HG02973 (cell line): ENCODE results near the gene ALMS1.
A peak's percentile ranks its signal among the peaks of the same experiment; 100 is the strongest.
"Not testable (repeated sequence)": the region's sequence is repeated elsewhere in the genome, so short reads cannot be mapped to it uniquely, and the experiment has no call there.

Experiments
- ATAC-seq: cut with Tn5 transposase; IDR thresholded peaks from one replicate; pipeline ENCODE4 v1.9.1; 2021; ENCODE audit warnings: moderate library complexity; ENCODE audit not compliant: unreplicated experiment

The ALMS1 gene, protein sequence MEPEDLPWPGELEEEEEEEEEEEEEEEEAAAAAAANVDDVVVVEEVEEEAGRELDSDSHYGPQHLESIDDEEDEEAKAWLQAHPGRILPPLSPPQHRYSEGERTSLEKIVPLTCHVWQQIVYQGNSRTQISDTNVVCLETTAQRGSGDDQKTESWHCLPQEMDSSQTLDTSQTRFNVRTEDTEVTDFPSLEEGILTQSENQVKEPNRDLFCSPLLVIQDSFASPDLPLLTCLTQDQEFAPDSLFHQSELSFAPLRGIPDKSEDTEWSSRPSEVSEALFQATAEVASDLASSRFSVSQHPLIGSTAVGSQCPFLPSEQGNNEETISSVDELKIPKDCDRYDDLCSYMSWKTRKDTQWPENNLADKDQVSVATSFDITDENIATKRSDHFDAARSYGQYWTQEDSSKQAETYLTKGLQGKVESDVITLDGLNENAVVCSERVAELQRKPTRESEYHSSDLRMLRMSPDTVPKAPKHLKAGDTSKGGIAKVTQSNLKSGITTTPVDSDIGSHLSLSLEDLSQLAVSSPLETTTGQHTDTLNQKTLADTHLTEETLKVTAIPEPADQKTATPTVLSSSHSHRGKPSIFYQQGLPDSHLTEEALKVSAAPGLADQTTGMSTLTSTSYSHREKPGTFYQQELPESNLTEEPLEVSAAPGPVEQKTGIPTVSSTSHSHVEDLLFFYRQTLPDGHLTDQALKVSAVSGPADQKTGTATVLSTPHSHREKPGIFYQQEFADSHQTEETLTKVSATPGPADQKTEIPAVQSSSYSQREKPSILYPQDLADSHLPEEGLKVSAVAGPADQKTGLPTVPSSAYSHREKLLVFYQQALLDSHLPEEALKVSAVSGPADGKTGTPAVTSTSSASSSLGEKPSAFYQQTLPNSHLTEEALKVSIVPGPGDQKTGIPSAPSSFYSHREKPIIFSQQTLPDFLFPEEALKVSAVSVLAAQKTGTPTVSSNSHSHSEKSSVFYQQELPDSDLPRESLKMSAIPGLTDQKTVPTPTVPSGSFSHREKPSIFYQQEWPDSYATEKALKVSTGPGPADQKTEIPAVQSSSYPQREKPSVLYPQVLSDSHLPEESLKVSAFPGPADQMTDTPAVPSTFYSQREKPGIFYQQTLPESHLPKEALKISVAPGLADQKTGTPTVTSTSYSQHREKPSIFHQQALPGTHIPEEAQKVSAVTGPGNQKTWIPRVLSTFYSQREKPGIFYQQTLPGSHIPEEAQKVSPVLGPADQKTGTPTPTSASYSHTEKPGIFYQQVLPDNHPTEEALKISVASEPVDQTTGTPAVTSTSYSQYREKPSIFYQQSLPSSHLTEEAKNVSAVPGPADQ (N-terminal part only)

DNA sequence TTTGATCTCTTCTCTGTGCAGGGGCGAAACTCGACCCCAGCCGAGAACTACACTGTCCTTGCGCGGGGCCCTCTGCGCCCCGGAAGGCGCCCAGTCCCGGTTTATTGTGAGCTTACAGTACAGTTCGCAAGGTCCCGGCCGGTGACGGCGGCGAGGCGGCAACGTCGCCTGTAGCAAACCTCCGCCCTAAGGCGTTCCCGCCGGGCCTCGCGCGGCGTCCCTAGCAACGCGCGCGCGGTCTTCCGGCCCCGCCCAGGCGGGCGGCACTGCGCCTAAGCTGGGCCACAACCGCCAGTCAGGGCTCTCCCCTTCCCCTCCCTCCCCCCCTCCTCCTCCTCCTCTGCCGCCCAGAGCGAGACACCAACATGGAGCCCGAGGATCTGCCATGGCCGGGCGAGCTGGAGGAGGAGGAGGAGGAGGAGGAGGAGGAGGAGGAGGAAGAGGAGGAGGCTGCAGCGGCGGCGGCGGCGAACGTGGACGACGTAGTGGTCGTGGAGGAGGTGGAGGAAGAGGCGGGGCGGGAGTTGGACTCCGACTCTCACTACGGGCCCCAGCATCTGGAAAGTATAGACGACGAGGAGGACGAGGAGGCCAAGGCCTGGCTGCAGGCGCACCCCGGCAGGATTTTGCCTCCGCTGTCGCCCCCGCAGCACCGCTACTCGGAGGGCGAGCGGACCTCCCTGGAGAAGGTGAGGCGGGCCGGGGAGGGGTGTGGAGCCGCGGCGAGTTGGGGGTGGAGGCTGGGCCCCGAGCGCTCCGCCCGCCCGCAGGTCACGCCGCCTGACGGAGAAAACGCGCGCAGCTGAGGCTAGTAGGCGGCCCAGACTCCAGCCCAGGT is at the start of gene ALMS1:
TSS of gene ALMS1 (plus strand) at position 333 of the 838 bp plus-strand sequence. CDS start at position 366, 33 bp downstream.
- peak; percentile 85 for ATAC-seq

DNA sequence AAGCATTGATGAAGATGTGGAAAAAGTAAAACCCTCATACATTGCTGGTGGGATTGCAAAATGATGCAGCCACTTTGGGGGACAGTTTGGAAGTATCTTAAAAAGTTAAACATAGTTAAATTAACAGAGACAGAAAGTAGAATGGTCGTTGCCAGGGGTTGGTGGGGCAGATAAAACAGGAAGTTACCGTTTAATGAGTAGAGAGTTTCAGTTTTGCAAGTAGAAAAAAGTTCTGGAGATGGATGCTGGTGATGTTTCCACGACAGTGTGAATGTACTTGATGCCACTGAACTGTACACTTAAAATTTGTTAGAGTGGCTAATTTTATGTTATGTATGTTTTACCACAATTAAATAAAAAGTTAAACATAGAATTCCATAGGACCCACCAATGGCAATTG is 47.8 kb upstream of the ALMS1 start:
- no peak for ATAC-seq

GRCh38 chr2:73339201-73339600 is 46.4 kb upstream of the ALMS1 start:
- no peak for ATAC-seq

DNA sequence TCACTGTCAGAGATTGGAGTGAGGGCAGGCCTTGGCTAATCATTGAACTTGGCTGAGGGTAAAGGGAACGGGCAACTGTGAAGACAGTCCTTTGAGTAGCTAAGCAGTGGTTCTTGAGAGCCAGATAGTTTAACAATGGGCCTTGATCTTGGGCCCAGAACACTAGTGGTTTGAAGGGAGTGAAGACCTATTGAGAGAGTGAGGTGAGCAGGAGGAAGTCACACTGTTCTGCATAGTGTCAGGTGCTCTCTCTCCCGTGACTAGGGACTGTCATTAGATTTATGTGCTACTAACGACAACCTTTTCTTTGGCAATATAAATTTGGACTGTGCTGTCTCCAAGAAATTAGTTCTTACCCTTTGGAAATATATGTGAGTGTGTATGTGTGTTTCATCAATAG is 44.6 kb upstream of the ALMS1 start:
- no peak for ATAC-seq

DNA sequence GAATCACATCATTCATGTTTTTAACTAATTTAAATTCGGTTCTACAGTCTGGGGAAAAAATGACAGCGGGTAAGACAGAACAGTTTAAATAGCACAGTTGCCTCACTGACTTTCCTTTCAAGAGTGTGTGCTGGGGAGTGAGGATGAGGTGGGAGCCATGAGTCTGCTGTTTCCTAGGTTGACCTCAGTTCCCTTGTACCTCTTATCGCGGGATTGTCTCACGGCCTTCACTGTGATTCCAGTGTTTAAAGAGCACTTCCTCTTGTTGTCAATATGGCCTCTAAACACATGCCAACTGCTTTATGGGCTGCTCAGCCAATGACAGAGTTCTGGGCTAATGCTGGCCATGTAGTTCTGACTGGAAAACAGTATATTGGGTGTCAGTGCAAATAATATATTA is 41.6 kb upstream of the ALMS1 start:
- ATAC-seq = no peak

- not testable (repeated sequence) for ATAC-seq
These were observed 40.9 kb upstream of the ALMS1 start for GRCh38 chr2:73344747-73345146.

- ATAC-seq = no peak
These were observed 35.5 kb upstream of the ALMS1 start for GRCh38 chr2:73350035-73350691.

GRCh38 chr2:73356097-73356496 is 29.5 kb upstream of the ALMS1 start:
- no peak for ATAC-seq

DNA sequence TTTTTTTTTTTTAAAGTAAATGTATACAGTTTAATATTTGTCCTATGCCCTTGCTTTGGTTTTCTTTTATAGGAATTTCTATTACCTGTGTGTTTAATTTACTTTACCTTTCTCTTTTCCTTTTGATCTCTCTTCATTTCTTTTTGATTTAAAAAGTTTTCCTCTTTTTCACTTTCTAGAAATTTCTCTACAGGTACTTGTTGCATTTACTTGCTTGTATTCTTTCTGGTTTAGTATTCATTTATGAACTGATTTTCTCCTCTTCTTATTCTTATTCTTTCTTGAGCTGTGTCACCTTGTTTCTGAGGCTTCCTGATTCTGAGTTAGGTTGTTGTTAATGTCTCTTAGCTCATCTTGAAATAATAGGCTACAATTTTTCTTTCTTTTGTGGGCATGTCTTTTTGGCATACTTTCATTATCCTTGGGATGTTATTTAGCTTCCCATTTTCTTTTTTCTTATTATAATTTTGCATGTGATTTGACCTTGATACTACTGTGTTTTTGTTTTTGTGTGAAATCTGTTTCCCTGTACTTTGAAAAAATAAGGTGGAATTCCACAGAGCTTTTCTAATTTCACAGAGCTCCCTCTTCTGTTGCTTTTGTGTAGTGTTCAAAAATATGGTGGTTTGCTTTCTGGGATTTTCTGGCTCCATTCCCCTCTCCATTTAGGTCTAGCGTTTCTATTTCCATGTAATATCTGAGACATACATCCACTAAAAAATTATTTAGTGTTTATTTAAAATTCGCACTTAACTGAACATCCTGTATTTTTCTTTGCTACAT is 25.5 kb upstream of the ALMS1 start:
- ATAC-seq = no peak

DNA sequence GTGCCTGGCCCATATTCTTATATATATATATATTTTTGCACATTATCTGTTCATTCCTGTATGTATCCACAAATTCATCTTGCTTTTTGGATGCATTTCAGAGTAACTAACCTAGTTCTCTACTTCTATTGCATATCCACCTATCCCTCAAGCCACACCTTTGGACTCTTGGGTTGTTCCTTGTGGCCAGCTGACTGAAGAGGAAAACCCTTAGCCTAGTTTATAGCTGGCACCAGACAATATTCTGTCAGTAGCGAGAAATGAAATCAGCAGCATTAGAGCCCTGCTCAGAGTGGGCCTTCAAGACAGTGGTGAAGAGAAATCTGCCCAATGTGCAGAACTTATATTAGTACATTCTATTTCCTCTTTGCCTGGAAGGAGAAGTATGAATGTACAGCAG is 19.6 kb upstream of the ALMS1 start:
- no peak for ATAC-seq

DNA sequence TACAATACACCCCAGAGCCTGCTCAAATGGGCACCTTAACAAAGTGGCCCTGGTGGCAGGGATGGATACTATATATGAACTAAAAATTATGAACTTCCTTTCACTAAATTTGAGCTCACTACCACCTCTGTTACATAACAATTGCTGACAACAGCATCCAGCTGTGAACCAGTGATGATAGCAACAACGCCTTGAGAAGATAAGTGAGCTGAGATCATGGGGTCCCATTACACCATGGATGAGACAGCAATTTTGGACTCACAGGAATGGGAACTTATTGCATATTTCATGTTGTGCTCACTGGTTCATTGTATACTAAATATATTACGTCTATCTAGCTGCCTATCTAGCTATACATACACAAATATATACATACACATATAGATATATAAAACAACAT is 16.9 kb upstream of the ALMS1 start:
- no peak for ATAC-seq

- no peak for ATAC-seq
These were observed 15.3 kb upstream of the ALMS1 start for GRCh38 chr2:73370348-73370747.

DNA sequence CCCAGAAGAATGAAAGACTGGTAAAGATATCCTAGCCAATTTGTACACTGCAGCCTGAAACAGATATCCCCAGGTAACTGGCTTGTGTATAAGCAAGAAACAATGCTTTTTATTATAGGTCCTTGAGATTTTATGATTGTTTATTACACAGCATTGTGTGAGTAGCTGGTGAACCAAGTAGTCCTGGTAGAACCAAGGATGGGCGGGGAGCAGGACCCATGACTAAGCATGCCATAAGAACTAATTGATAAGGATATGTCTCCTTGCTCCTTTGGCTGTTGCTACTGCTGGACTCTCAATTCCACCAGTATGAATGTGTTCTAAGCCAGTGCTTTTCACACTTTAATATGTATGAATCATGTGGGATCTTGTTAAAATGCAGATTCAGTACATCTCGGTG is 12.3 kb upstream of the ALMS1 start:
- no peak for ATAC-seq

DNA sequence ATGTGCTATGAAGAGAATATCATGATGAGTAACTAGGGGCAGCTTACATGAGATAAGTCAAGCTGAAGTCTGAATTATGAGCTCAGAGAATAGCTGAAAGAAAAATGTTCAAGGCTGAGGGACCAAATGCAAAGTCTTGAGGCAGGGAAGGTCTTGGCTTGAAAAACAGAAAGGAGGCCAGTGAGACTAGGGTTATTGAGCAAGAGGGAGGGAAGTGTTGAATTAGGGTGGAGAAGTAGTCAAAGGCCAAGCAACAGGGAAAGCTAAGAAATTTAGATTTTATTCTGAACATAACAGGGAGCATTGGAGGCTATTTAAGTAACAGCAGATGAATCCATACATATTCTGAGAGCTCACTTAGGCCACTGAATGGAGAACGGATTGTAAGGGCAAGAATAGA is 11.4 kb upstream of the ALMS1 start:
- no peak for ATAC-seq

DNA sequence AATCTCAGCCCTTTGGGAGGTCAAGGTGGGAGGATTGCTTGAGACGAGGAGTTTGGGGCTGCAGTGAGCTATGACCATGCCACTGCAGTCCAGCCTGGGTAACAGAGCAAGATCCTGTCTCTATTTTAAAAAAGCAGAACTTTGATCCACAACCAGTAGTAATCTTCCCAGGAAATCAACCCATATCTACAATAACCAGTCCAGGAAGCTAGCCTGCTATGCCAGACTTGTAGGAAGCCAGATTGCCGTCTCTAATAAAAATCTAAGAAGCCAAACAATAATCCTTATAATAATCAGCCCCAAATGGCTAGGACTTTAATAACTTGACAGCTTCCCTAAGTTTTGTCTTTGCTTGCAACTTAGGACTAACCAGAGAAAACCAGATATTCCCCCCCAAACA is 9.0 kb upstream of the ALMS1 start:
- ATAC-seq = no peak

DNA sequence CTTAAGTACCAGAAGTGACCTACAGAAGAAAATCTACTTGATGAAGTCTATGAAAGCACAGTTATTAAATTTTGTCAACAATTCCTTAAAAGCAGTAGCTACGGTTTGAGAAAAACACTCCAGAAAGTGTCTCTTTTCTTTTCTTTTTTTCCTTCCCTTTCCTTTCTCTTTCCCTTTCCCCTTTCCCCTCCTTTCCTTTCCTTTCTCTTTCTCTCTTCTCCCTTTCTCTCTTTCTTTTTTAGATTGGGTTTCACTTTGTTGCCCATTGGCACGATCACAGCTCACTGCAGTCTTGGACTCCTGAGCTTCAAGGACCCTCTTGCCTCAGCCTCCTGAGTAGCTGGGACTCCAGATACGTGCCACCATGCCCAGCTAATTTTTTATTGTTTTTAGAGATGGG is 2.6 kb upstream of the ALMS1 start:
- ATAC-seq = no peak

- ATAC-seq = no peak
These were observed 523 bp upstream of the ALMS1 start for GRCh38 chr2:73385123-73385503.

DNA sequence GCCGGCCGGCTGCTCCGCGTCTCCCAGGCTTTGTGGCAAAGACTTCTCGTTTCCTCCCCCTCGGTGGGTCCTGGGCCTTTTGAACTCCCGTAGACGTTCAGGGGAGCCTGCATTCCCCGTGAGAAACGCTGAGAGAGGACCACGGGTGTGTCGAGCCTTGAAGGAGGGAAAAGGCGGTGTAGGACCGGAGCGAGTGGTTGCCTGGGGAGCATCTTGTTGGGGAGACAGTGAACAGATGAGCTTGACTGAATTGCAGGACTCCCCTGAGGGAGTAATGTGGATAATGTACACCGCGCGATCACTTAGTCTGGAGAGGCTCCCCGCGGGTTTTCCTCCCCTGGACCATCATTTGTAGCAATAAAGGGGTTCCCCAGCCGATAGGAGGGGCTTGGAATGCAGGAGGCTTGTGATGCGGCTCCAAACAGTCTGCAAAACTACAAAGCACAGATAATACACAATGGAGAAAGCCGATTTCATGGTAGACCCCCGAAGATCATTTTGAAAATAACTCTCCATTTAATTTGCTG is 769 bp downstream of the ALMS1 start:
- ATAC-seq = no peak
